SK-N-SH treated with all-trans-retinoic acid at 6 μM for 48 hours (cell line): ENCODE results near the gene ANKS6.

Experiments used
- CREB5 ChIP-seq: fragments of 250-450 bp; sonication (Bioruptor Pico); IDR thresholded peaks from 2 replicates; pipeline ENCODE4 v1.5.1; 2020; ENCODE audit warnings: low read depth, mild to moderate bottlenecking, moderate library complexity
- PATZ1 ChIP-seq: fragments of 250-450 bp; sonication (Bioruptor Pico); IDR thresholded peaks from 2 replicates; pipeline ENCODE4 v1.8.0; 2020; ENCODE audit warnings: mild to moderate bottlenecking, moderate library complexity, borderline replicate concordance
- POU6F1 ChIP-seq: fragments of 250-450 bp; sonication (Bioruptor Pico); IDR thresholded peaks from 2 replicates; pipeline ENCODE4 v1.8.0; 2021; ENCODE audit warnings: low read depth, mild to moderate bottlenecking, moderate library complexity, borderline replicate concordance
- TSHZ2 ChIP-seq: fragments of 250-450 bp; sonication (Bioruptor Pico); IDR thresholded peaks from 2 replicates; pipeline ENCODE4 v1.5.0; 2020; ENCODE audit warnings: mild to moderate bottlenecking, moderate library complexity
- ZFP3 ChIP-seq: fragments of 250-450 bp; sonication (Bioruptor Pico); IDR thresholded peaks from 2 replicates; pipeline ENCODE4 v1.5.0; 2020; ENCODE audit warnings: mild to moderate bottlenecking, moderate library complexity

DNA sequence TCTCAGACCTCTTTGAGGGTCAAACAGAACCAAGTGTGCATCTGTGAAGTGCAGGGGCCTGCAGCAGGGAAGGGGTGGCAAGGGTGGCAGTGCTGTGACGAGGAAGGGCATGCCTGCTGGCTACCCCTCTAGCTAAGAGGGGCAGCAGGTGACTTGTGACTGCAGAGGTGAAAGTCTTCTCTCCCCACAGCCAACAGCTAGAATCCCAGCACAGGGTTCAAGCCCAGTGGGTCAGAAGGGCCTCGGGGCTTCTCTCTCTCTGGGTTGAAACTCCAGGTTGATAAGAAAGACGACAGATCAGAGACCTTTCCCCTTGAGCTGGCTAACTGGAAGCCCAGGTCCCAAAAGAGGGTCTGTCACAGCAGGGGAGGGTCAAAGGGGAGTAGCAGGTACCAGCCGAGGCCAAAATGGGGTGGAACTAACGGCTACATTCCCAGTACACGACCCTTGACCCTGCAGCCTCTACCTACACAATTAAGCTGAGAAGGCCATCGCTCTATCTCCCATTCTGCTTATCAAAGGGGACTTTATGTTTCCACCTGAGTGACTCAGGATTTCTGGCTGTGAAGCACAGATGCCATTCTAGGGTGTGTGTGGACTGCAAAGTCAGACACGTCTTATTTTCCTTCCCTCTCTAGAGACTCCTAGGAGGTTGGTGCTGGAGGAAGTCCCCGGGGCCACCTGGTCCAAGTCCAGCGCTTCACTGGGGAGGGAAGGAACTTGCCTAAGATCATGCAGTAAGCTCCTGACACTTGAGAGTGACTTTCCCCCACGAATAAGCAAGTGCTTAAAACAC lies 14.6 kb downstream of the ANKS6 start:
- TF ChIP-seq CREB5 (CRISPR knock-in tag) (no peak), POU6F1 (CRISPR knock-in tag) (no peak), TSHZ2 (no peak), ZFP3 (CRISPR knock-in tag) (no peak), PATZ1 (CRISPR knock-in tag) (no peak)
